MCF 10A (cell line): ENCODE data around the gene RGMA. TPM values are rescaled to one million over a fixed set of nuclear protein-coding genes. Genes with fewer than 3 reads are reported as not detected.

Experiments used
- BruUV-seq: library from RNA; stranded (reverse); fragments of 400-500 nt; replicated peaks from 2 replicates; lab custom pipeline; 2021; lab: Mats Ljungman, UMichigan
- CTCF ChIA-PET: fragments of 300-600 bp; sonication (Branson Sonifier 250); formaldehyde crosslinking; extraction: SDS; loops from one replicate; lab custom pipeline; 2021; ENCODE audit warnings: antibody characterized with exemption, inconsistent platforms; lab: Yijun Ruan, JAX
- POLR2A ChIA-PET: fragments of 300-600, 350-650 bp; sonication (Branson Sonifier 250); formaldehyde crosslinking; extraction: SDS; loops from one replicate; lab custom pipeline; 2020; ENCODE audit warnings: antibody characterized with exemption, inconsistent platforms; lab: Yijun Ruan, JAX
- DNase-seq: peaks from one replicate; pipeline ENCODE4 v3.0.0-alpha.2; 2018; ENCODE audit not compliant: unreplicated experiment
- H3K27ac Mint-ChIP-seq: one replicate; pipeline ENCODE4 v1.8.0; 2022; ENCODE audit warnings: mild to moderate bottlenecking, low read depth, mixed read lengths; ENCODE audit not compliant: unreplicated experiment
- H3K27me3 Mint-ChIP-seq: one replicate; pipeline ENCODE4 v1.8.0; 2022; ENCODE audit warnings: mixed read lengths; ENCODE audit not compliant: insufficient read depth, unreplicated experiment
- H3K36me3 Mint-ChIP-seq: one replicate; pipeline ENCODE4 v1.8.0; 2022; ENCODE audit warnings: mild to moderate bottlenecking, moderate library complexity, mixed read lengths; ENCODE audit not compliant: insufficient read depth, unreplicated experiment
- H3K4me1 Mint-ChIP-seq: one replicate; pipeline ENCODE4 v1.8.0; 2022; ENCODE audit warnings: mixed read lengths; ENCODE audit not compliant: insufficient read depth, unreplicated experiment
- H3K4me3 Mint-ChIP-seq: one replicate; pipeline ENCODE4 v1.8.0; 2022; ENCODE audit warnings: mild to moderate bottlenecking, moderate library complexity, mixed read lengths; ENCODE audit not compliant: unreplicated experiment
- H3K9me3 Mint-ChIP-seq: one replicate; pipeline ENCODE4 v1.8.0; 2022; ENCODE audit warnings: mixed read lengths; ENCODE audit not compliant: unreplicated experiment
- intact Hi-C: fragments of 100-400 bp; cut with micrococcal nuclease; formaldehyde crosslinking; loops from 2 replicates; pipeline ENCODE4 v1.14.1; 2022
- total RNA-seq: library from RNA; stranded (reverse); gene quantifications from 2 replicates; pipeline ENCODE4 v1.2.3, GENCODE V29; 2022
- TF ChIP-seq, protein P1 (sequence below): fragments of 200-600 bp; IDR thresholded peaks from one replicate; pipeline ENCODE4 v1.8.0; 2022; ENCODE audit warnings: antibody characterized with exemption, mild to moderate bottlenecking; ENCODE audit not compliant: unreplicated experiment

The RGMA gene
- total RNA-seq, 1 experiment from 2014 or later, result 0.51 TPM

DNA sequence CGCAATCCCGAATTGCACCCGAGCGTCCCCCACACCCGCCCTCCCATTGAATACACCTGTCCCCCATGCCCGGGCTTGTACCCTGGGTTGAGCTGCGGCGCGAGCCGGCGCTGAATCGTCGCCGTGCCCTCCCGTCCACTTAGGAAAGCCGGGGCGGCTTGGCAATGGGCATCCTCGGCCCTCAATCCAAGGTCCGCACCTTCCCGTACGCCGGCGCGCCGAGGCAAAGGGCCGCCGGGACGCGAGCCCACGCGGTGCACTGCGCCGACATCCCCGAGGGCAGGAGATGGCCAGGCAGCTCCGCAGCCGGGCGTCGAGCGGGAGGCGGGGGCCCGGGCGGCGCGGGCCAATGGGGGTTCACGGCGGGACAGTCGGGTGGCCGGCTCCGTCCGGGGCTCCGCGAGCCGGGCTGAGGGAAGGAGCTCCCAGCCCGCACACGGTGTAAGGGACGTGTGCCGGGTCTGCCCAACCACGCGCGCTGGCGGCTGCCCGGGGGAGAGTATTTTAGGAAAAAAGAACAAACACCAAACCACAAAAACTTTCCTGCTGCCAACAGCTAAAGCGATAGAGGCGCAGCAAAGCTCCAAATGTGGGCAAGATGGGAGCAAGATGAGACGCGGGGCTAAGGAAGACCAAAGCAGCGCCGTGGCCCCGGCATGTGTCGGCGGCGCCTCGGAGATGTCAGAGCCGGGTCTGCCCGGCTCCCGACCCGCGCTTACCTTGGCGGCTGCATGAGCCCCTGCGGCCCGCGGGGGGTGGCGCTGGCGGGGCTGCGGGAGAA, 621 bp downstream of the RGMA start:
- peak; percentile 30 for DNase-seq
- ChIA-PET CTCF (interaction anchor here (0.5 to 3.6 kb wide), 53 partner anchors 11 to 1659 kb away, joined by 3 to 65 read pairs (median 4); no protein-coding TSS in a partner anchor), POLR2A (interaction anchor here (0.6 to 1.9 kb wide), 9 partner anchors 14 to 1031 kb away, joined by 3 to 6 read pairs (median 3); no protein-coding TSS in a partner anchor)
- H3K9me3 Mint-ChIP-seq, result no peaks in the 10 kb centered on the region
- no peak overlapping the region for H3K27ac Mint-ChIP-seq
- H3K4me3 Mint-ChIP-seq, result peak overlapping the region; percentile 69
- no TSS peak for BruUV-seq
- intact Hi-C loops, result loop anchor here (1.0 to 5.0 kb wide), 5 partner anchors 58 to 1032 kb away; no protein-coding TSS in a partner anchor
- H3K27me3 Mint-ChIP-seq, result peaks cover 23% of the 10 kb centered on the region
- no peaks in the 10 kb centered on the region for H3K36me3 Mint-ChIP-seq
- no peaks in the 10 kb centered on the region for H3K4me1 Mint-ChIP-seq
- TF ChIP-seq, protein P1, sequence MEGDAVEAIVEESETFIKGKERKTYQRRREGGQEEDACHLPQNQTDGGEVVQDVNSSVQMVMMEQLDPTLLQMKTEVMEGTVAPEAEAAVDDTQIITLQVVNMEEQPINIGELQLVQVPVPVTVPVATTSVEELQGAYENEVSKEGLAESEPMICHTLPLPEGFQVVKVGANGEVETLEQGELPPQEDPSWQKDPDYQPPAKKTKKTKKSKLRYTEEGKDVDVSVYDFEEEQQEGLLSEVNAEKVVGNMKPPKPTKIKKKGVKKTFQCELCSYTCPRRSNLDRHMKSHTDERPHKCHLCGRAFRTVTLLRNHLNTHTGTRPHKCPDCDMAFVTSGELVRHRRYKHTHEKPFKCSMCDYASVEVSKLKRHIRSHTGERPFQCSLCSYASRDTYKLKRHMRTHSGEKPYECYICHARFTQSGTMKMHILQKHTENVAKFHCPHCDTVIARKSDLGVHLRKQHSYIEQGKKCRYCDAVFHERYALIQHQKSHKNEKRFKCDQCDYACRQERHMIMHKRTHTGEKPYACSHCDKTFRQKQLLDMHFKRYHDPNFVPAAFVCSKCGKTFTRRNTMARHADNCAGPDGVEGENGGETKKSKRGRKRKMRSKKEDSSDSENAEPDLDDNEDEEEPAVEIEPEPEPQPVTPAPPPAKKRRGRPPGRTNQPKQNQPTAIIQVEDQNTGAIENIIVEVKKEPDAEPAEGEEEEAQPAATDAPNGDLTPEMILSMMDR, result no peak

DNA sequence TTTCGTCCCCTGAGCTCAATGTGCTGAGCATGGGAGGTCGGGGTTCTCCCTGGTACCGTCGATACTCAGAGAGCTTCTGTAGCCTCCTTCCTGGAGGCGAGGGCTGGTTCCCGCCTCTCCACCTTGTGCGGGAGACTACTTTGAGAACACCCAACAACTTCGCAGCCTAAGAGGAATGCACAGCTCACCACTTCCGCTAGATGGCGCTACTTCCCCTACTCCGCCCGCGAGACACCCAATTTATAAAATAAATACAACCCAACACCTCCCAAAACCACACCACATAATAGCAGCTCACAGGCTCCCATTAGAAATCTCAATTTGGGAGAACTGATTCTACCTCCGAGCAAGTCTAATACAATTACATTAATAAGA, 1.2 kb downstream of the RGMA start:
- Mint-ChIP-seq H3K27me3 (peaks cover 23% of the 10 kb centered on the region), H3K9me3 (no peaks in the 10 kb centered on the region), H3K27ac (no peak overlapping the region), H3K36me3 (no peaks in the 10 kb centered on the region), H3K4me1 (no peaks in the 10 kb centered on the region), H3K4me3 (peak overlapping the region; percentile 69)
- DNase-seq, result peak; percentile 80
- no TSS peak for BruUV-seq
- ChIA-PET POLR2A (interaction anchor here (0.6 to 1.9 kb wide), 8 partner anchors 622 to 1032 kb away, joined by 3 to 6 read pairs (median 4); no protein-coding TSS in a partner anchor), CTCF (interaction anchor here (0.5 to 3.6 kb wide), 66 partner anchors 10 to 1660 kb away, joined by 3 to 65 read pairs (median 4); no protein-coding TSS in a partner anchor)
- TF ChIP-seq, protein P1, result peak; percentile 88
- intact Hi-C loops, result loop anchor here (1.0 to 5.0 kb wide), 5 partner anchors 57 to 1032 kb away; no protein-coding TSS in a partner anchor

DNA sequence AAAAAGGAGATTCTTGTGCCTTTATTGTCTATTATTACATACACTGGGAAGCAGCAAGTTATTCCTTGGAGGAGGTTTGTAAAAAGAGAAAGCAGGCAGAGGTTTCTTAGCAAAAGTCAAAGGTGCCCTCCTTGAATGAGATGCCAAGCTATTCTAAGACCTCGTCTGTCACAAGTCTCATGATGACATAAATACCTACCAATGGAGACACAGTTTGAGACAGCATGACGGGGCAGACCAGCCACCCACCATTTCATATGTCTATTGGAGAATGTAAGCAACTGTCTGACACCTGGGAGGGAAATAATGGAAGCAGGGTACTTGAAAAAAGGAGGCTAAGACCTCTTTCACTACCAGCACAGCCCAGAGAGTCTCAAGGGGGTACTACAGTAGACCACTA, 2.2 kb downstream of the RGMA start:
- no peaks in the 10 kb centered on the region for H3K36me3 Mint-ChIP-seq
- no peak for DNase-seq
- no peaks in the 10 kb centered on the region for H3K9me3 Mint-ChIP-seq
- TF ChIP-seq, protein P1, result no peak
- H3K27me3 Mint-ChIP-seq, result peaks cover 23% of the 10 kb centered on the region
- no TSS peak for BruUV-seq
- ChIA-PET POLR2A (interaction anchor here (0.9 to 1.5 kb wide), 2 partner anchors 751 to 910 kb away, joined by 3 to 4 read pairs; no protein-coding TSS in a partner anchor), CTCF (interaction anchor here (0.6 to 3.6 kb wide), 10 partner anchors 9 to 1033 kb away, joined by 3 to 65 read pairs (median 5); no protein-coding TSS in a partner anchor)
- H3K4me3 Mint-ChIP-seq, result no peak overlapping the region
- H3K27ac Mint-ChIP-seq, result no peak overlapping the region
- H3K4me1 Mint-ChIP-seq, result no peaks in the 10 kb centered on the region
- intact Hi-C loops, result loop anchor here (5.0 kb wide), 1 partner anchor 236 kb away; no protein-coding TSS in a partner anchor

DNA sequence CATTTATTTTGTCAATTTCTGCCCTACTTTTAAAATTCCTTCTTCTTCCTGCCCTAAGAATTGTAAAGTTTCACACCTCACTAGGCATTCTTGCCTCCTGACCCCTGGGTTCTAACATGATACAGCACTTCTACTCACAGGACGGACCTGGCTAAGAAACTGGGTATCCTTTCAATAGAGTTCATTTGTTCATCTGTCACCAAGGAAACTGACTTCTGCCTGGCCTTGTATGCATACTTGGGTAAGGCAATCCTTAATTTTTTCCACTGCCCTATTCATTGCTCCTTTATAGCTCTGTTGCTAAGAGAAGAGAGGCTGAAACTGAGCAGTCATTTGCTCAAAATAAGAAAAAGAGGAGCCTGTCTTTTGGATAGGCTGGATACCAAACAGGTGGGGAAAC, 3.3 kb downstream of the RGMA start:
- intact Hi-C loops, result loop anchor here (5.0 kb wide), 1 partner anchor 237 kb away; no protein-coding TSS in a partner anchor
- CTCF ChIA-PET, result interaction anchor here (1.0 to 3.6 kb wide), 3 partner anchors 50 to 1034 kb away, joined by 3 to 34 read pairs (median 5); no protein-coding TSS in a partner anchor
- Mint-ChIP-seq H3K4me3 (no peak overlapping the region), H3K36me3 (no peaks in the 10 kb centered on the region), H3K4me1 (no peaks in the 10 kb centered on the region), H3K27ac (no peak overlapping the region), H3K27me3 (peaks cover 31% of the 10 kb centered on the region), H3K9me3 (no peaks in the 10 kb centered on the region)
- DNase-seq, result no peak
- POLR2A ChIA-PET, result interaction anchor here (0.7 kb wide), 1 partner anchor 1210 kb away, joined by 4 read pairs; no protein-coding TSS in a partner anchor
- no TSS peak for BruUV-seq
- TF ChIP-seq, protein P1, result no peak
